RWPE1 (cell line): ENCODE data around the gene ZBTB4.
A peak's percentile ranks its signal among the peaks of the same experiment; 100 is the strongest.

ENCODE experiments used
- CTCF ChIA-PET: fragments of 350-600 bp; sonication (Branson Sonifier 250); formaldehyde crosslinking; extraction: SDS; loops from one replicate; lab custom pipeline; 2021; lab: Yijun Ruan, JAX
- POLR2A ChIA-PET: fragments of 400-600 bp; formaldehyde crosslinking; extraction: SDS; loops from one replicate; lab custom pipeline; 2020; ENCODE audit warnings: antibody characterized with exemption; ENCODE audit not compliant: low non-redundant PET; lab: Yijun Ruan, JAX
- DNase-seq: peaks from one replicate; pipeline ENCODE4 v3.0.0; 2012; ENCODE audit warnings: low spot score
- H3K27ac ChIP-seq: fragments of 450-650 bp; 2 replicates; pipeline ENCODE4 v1.5.1; 2017
- TF ChIP-seq, protein P1 (sequence below): fragments of 450-650 bp; conservative IDR thresholded peaks from 2 replicates; pipeline ENCODE4 v1.5.1; 2017; ENCODE audit warnings: low read depth, mild to moderate bottlenecking

ZBTB4 gene

DNA sequence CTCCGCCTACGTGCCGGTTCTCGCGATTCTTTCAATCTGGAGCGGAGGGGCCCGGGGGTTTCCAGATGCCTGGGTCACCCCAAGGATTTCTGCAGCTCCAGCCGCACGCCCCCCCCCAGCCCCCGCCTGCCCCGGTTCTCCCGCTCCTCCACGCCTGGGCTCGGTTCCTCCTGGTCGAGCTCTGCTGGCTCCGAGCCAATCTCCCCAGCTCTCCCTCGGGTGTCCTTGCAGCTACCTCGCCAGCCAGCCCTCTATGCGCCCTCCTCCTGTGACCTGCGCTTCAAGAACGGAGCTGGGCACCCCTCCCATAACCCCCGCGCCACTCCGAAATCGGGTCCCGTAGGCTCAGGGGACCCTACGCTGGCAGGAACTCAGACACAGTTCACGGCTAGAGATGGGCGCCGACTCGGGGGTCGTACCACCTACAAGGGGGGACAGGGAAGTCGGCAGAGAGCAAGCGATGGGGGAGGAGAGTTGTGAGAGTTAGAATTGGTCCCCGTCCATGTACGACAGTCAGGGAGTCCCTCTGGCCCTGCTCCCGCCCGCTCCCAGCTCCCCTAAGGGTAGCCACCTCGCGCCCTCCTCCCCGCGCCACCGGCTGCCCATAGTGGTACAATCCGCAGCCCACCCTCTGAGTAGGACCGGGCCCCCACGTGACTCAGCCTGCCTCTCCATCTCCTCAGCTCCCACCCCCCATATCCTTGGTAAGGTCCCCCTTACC is 39.2 kb downstream of the ZBTB4 start:
- POLR2A ChIA-PET = interaction anchor here (0.7 to 0.8 kb wide), 4 partner anchors 11 to 63 kb away, joined by 3 to 4 read pairs (median 3); no protein-coding TSS in a partner anchor
- TF ChIP-seq, protein P1, sequence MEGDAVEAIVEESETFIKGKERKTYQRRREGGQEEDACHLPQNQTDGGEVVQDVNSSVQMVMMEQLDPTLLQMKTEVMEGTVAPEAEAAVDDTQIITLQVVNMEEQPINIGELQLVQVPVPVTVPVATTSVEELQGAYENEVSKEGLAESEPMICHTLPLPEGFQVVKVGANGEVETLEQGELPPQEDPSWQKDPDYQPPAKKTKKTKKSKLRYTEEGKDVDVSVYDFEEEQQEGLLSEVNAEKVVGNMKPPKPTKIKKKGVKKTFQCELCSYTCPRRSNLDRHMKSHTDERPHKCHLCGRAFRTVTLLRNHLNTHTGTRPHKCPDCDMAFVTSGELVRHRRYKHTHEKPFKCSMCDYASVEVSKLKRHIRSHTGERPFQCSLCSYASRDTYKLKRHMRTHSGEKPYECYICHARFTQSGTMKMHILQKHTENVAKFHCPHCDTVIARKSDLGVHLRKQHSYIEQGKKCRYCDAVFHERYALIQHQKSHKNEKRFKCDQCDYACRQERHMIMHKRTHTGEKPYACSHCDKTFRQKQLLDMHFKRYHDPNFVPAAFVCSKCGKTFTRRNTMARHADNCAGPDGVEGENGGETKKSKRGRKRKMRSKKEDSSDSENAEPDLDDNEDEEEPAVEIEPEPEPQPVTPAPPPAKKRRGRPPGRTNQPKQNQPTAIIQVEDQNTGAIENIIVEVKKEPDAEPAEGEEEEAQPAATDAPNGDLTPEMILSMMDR = no peak
- H3K27ac ChIP-seq = peak overlapping the region; percentile 84
- CTCF ChIA-PET = interaction anchor here (0.6 to 4.3 kb wide), 5 partner anchors 36 to 121 kb away, joined by 3 to 28 read pairs (median 4); partner anchors contain the start of gene SENP3
- no peak for DNase-seq

DNA sequence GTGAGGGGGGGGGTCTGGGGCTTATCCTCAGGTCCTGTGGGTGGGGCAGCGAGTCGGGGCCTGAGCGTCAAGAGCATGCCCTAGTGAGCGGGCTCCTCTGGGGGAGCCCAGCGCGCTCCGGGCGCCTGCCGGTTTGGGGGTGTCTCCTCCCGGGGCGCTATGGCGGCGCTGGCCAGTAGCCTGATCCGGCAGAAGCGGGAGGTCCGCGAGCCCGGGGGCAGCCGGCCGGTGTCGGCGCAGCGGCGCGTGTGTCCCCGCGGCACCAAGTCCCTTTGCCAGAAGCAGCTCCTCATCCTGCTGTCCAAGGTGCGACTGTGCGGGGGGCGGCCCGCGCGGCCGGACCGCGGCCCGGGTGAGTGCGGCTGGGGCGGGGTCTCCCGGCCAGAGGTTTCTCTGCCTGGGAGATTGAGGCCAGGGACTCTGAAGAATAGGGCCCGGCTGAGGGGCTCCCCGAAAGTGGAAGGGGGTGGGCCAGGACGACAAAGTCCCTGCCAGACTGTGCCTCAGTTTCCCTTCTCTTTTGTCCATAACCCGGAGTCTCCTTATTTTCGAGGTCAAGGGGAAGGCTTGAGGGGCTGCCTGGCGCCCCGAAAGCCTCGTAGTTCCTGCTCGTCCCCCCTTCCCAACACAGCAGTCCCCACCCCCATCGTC is 39.8 kb downstream of the ZBTB4 start, which contains the start of gene FGF11:
Gene FGF11, plus strand, starts transcription at position 51 of the 651 bp plus-strand sequence. Its CDS starts 109 bp downstream, at position 160.
- POLR2A ChIA-PET = interaction anchor here (0.7 kb wide), 1 partner anchor 16 kb away, joined by 3 read pairs; no protein-coding TSS in a partner anchor
- DNase-seq = no peak
- peak within 1 kb of the TSS; percentile 92 for H3K27ac ChIP-seq
- TF ChIP-seq, protein P1 = no peak
- CTCF ChIA-PET = interaction anchor here (0.6 to 4.3 kb wide), 3 partner anchors 36 to 121 kb away, joined by 3 to 28 read pairs (median 5); partner anchors contain the start of gene SENP3

DNA sequence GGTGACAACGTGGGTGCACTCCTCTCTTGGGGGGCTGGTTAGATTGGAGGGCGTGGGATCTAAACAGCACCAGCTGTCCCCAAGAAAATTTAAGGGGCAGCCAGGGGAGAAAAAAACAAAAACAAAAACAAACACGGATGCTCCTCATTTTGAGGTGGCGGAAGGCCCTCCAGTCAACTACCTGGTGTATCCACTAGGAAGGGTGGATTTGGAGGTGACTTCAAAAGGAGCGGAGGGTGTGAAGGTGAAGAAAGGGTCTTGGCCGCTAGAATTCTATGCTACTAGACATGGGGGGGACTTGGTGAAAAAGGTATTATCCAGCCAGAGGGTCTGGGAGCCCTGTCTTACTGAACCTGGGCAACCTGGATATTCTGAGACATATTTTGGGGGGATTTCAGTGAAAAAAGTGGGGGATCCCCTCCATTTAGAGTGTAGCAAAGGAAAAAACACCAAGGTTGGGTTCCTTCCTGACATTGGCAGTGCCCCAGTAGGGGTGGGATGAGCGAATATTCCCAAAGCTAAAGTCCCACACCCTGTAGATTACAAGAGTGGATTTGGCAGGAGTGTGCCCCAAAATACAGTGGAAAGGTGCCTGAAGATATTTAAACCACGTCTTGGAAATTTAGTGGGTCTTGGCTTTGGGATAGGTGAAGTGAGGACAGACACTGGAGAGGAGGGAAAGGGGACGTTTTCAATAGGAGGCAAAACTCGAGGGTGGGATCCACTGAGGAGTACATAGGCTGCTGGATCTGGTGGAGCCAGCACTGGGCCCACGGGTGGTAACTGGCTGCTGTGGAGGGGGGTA is 40.6 kb downstream of the ZBTB4 start:
- CTCF ChIA-PET = interaction anchor here (0.6 to 4.3 kb wide), 2 partner anchors 89 to 122 kb away, joined by 3 to 28 read pairs; partner anchors contain the start of gene SENP3
- TF ChIP-seq, protein P1 = no peak
- POLR2A ChIA-PET = interaction anchor here (0.6 to 1.1 kb wide), 2 partner anchors 46 to 114 kb away, joined by 3 to 4 read pairs; no protein-coding TSS in a partner anchor
- no peak for DNase-seq
- peak overlapping the region; percentile 92 for H3K27ac ChIP-seq

DNA sequence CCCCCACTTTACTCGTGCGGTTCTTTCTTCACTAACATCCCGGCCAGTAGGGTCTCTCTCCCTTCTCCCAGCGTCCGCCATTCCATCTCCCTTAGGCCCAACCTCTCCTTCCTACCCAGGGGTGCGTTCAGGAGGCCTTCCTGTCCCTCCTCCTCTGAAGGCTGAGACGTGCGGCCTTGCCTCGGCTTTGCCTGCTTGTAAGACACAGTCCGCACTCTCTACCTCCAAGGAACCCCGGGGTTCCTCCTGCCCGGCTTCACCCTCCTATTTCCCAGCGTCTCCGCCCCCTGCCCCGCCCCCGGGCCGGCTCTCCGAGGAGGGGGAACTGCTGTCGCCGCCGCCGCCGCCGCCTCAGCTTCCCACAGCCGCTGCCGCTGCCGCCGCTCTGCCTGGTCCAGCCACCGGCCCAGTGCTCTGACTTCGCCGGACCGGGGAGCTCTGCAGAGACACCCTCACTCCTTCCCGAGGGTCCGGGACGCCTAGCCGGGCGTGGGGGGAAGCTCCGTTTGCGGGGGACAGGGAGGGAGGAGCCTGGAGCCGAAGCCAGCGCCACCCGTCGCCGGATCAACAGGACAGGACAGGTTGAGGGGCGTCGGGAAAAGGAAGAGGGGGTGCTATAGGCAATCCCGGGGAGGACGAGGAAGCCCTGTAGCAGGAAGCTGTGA is 41.3 kb downstream of the ZBTB4 start:
- no peak for DNase-seq
- TF ChIP-seq, protein P1 = no peak
- ChIA-PET POLR2A (interaction anchor here (0.6 to 1.1 kb wide), 3 partner anchors 29 to 115 kb away, joined by 3 to 4 read pairs (median 3); no protein-coding TSS in a partner anchor), CTCF (interaction anchor here (0.6 to 4.3 kb wide), 4 partner anchors 41 to 125 kb away, joined by 3 to 28 read pairs (median 8); partner anchors contain the start of genes SENP3 and ZBTB4)
- peak overlapping the region; percentile 92 for H3K27ac ChIP-seq

DNA sequence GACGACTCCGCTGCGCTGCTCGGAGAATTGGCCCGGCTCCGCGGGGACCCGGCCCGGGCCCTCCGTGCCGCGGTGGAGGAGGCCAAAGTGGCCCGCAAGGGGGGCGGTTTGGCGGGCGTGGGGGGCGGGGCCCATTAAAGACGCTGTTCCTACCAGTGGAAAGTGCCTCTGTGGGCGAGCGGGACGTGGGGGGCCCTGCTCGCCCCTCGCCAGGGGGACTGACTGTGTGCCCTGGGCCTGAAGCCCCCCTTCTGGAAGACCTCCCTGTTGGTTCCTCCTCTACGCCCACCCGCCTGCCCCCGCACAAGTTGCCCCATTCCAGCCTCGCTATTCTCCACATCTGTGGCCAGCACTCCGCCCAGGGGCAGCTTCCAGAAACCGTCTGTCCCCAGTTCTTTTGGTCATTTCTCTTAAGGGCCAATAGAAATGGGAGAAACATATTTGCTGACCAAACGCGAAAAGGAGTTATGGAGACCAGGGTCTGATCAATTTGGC is 42.0 kb downstream of the ZBTB4 start:
- ChIA-PET CTCF (interaction anchor here (0.6 to 4.3 kb wide), 23 partner anchors 15 to 199 kb away, joined by 3 to 28 read pairs (median 5); partner anchors contain the start of genes SENP3, SOX15, TMEM256 and TNFSF13), POLR2A (interaction anchor here (0.6 to 1.1 kb wide), 3 partner anchors 29 to 48 kb away, joined by 3 to 4 read pairs (median 4); no protein-coding TSS in a partner anchor)
- TF ChIP-seq, protein P1 = no peak; the same call in 1 of the 2 replicates
- peak overlapping the region; percentile 92 for H3K27ac ChIP-seq
- no peak for DNase-seq
